AG09309 (cell line): ENCODE data around the gene IFT80.
A peak's percentile ranks its signal among the peaks of the same experiment; 100 is the strongest.

Experiments
- DNase-seq: peaks from one replicate; pipeline ENCODE4 v3.0.0-alpha.2; 2010; ENCODE audit warnings: low read depth
- H3K4me3 ChIP-seq: 2 replicates; pipeline ENCODE4 v1.5.1; 2011; ENCODE audit warnings: mild to moderate bottlenecking, low read depth, low read length, moderate library complexity; ENCODE audit not compliant: control insufficient read depth
- CTCF ChIP-seq: IDR thresholded peaks from 2 replicates; pipeline ENCODE4 v1.5.1; 2011; ENCODE audit warnings: mild to moderate bottlenecking, low read depth, low read length, inconsistent platforms; ENCODE audit not compliant: insufficient read depth, control insufficient read depth; ENCODE audit errors: missing control alignments

Gene IFT80

GRCh38 chr3:160399125-160400029 lies at the start of gene IFT80, which contains the start of gene SMC4:
IFT80 (minus strand) TSS chr3:160399225; CDS start chr3:160384600, 14,625 bp downstream.
SMC4 (plus strand) TSS chr3:160399650; CDS start chr3:160400827, 1,177 bp downstream.
- DNase-seq = peak; percentile 83
- H3K4me3 ChIP-seq = peak within 1 kb of the TSS; percentile 62
- TF ChIP-seq CTCF = no peak

- no peak for DNase-seq
- peak overlapping the region; percentile 10 for H3K4me3 ChIP-seq
- no peak for TF ChIP-seq CTCF
Observed at GRCh38 chr3:160447544-160447943, 48.5 kb upstream of the IFT80 start.

GRCh38 chr3:160446522-160447056 lies 47.6 kb upstream of the IFT80 start:
- H3K4me3 ChIP-seq = no peak overlapping the region; the same call in 1 of the 2 replicates
- no peak for TF ChIP-seq CTCF

GRCh38 chr3:160445854-160446253 lies 46.8 kb upstream of the IFT80 start:
- no peak for DNase-seq
- no peak for TF ChIP-seq CTCF
- H3K4me3 ChIP-seq = no peak overlapping the region

More at GRCh38 chr3:160446522-160447056, 47.6 kb upstream of the IFT80 start:
- no peak for DNase-seq

GRCh38 chr3:160444411-160444810 lies 45.4 kb upstream of the IFT80 start:
- TF ChIP-seq CTCF = no peak
- no peak overlapping the region for H3K4me3 ChIP-seq
- no peak for DNase-seq

GRCh38 chr3:160440687-160441086 lies 41.7 kb upstream of the IFT80 start:
- DNase-seq = no peak

More at GRCh38 chr3:160440687-160441086, 41.7 kb upstream of the IFT80 start:
- no peak for TF ChIP-seq CTCF
- H3K4me3 ChIP-seq = no peak overlapping the region
